ENCODE measurements around the gene SREBF2. TPM values are rescaled to one million over a fixed set of nuclear protein-coding genes. Genes with fewer than 3 reads are reported as not detected.

SREBF2 gene
- total and polyA plus RNA-seq, 10 of the 15 experiments (the other 5 are each of a cell fraction or from before 2014, with no cell fraction given) = 2.4 to 177 (median 78.8) TPM

- no peak for TF ChIP-seq MYB (IDR thresholded peaks at IDR 0.05; ENCODE audit: borderline replicate concordance, low read depth, low read length)
- no peak for TF ChIP-seq YBX1 (IDR thresholded peaks at IDR 0.05)
- 0 out of 2 replicates have a peak, but pooled peaks have one; percentile 12 for TF ChIP-seq MXI1 (IDR thresholded peaks at IDR 0.05; ENCODE audit: low read depth, low read length)
- TF ChIP-seq GABPA (IDR thresholded peaks at IDR 0.05; ENCODE audit: low read depth) = no peak
- TF ChIP-seq ETV6 (conservative IDR thresholded peaks at IDR 0.05 in 1 of 2, IDR thresholded peaks at IDR 0.05 in 1 of 2; ENCODE audit: borderline replicate concordance in 1 of 2, low read depth in 1 of 2) = peak in 1 of 2 experiments; percentile 43; a peak in 1 of 4 replicates
- TF ChIP-seq, protein P1, sequence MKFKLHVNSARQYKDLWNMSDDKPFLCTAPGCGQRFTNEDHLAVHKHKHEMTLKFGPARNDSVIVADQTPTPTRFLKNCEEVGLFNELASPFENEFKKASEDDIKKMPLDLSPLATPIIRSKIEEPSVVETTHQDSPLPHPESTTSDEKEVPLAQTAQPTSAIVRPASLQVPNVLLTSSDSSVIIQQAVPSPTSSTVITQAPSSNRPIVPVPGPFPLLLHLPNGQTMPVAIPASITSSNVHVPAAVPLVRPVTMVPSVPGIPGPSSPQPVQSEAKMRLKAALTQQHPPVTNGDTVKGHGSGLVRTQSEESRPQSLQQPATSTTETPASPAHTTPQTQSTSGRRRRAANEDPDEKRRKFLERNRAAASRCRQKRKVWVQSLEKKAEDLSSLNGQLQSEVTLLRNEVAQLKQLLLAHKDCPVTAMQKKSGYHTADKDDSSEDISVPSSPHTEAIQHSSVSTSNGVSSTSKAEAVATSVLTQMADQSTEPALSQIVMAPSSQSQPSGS (IDR thresholded peaks at IDR 0.05; ENCODE audit: low read length) = no peak
- peak; percentile 59 for TF ChIP-seq RELA (IDR thresholded peaks at IDR 0.05; ENCODE audit: borderline replicate concordance, partially characterized antibody)
- TF ChIP-seq BMI1 (IDR thresholded peaks at IDR 0.05; ENCODE audit: borderline replicate concordance) = no peak
- TF ChIP-seq BRCA1 (IDR thresholded peaks at IDR 0.05; ENCODE audit: low read depth, low read length) = no peak
- no peak for TF ChIP-seq ZNF217 (IDR thresholded peaks at IDR 0.05)
- TF ChIP-seq FOXK2 (IDR thresholded peaks at IDR 0.05) = no peak
- peak; percentile 88 for TF ChIP-seq NBN (IDR thresholded peaks at IDR 0.05)
- peak; percentile 89 for TF ChIP-seq RB1 (IDR thresholded peaks at IDR 0.05; ENCODE audit: borderline replicate concordance)
- TF ChIP-seq MLLT1 (IDR thresholded peaks at IDR 0.05) = 0 out of 2 replicates have a peak, but pooled peaks have one; percentile 73
- no peak for TF ChIP-seq ZNF384 (IDR thresholded peaks at IDR 0.05; ENCODE audit: borderline replicate concordance, low read depth, low read length)
- no peak for TF ChIP-seq JUND (IDR thresholded peaks at IDR 0.05; ENCODE audit: low read depth, low read length)
- TF ChIP-seq MYC (IDR thresholded peaks at IDR 0.05; ENCODE audit: insufficient read depth, insufficient read length, insufficient replicate concordance, low read length, severe bottlenecking) = no peak
- TF ChIP-seq CEBPB (IDR thresholded peaks at IDR 0.05; ENCODE audit: borderline replicate concordance in 1 of 2, low read depth in 2 of 2, low read length in 2 of 2) = no peak
- TF ChIP-seq SMAD1 (IDR thresholded peaks at IDR 0.05; ENCODE audit: low read depth, partially characterized antibody) = no peak
- 0 out of 2 replicates have a peak, but pooled peaks have one; percentile 55 for TF ChIP-seq ZBED1 (IDR thresholded peaks at IDR 0.05; ENCODE audit: borderline replicate concordance)
- no peak for TF ChIP-seq TAF1 (IDR thresholded peaks at IDR 0.05; ENCODE audit: borderline replicate concordance, low read depth, low read length)
- peak in 1 of 2 experiments; percentile 11; a peak in 1 of 4 replicates for TF ChIP-seq EP300 (IDR thresholded peaks at IDR 0.05; ENCODE audit: borderline replicate concordance in 1 of 2, control insufficient read depth in 1 of 2, low read depth in 2 of 2, low read length in 2 of 2)
- TF ChIP-seq EED (IDR thresholded peaks at IDR 0.05; ENCODE audit: low read depth) = no peak; the same call in 1 of the 2 replicates
- TF ChIP-seq POLR2AphosphoS2 (IDR thresholded peaks at IDR 0.05; ENCODE audit: low read depth, low read length) = no peak
- no peak for TF ChIP-seq SRF (IDR thresholded peaks at IDR 0.05; ENCODE audit: low read depth in 2 of 2, low read length in 2 of 2)
- TF ChIP-seq, protein P2, sequence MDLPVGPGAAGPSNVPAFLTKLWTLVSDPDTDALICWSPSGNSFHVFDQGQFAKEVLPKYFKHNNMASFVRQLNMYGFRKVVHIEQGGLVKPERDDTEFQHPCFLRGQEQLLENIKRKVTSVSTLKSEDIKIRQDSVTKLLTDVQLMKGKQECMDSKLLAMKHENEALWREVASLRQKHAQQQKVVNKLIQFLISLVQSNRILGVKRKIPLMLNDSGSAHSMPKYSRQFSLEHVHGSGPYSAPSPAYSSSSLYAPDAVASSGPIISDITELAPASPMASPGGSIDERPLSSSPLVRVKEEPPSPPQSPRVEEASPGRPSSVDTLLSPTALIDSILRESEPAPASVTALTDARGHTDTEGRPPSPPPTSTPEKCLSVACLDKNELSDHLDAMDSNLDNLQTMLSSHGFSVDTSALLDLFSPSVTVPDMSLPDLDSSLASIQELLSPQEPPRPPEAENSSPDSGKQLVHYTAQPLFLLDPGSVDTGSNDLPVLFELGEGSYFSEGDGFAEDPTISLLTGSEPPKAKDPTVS (IDR thresholded peaks at IDR 0.05; ENCODE audit: low read depth, low read length) = no peak
Measured at GRCh38 chr22:41940832-41941765, 108.2 kb downstream of the SREBF2 start (continued).
